ENCODE data around the gene ID2. TPM values are rescaled to one million over a fixed set of nuclear protein-coding genes. Genes with fewer than 3 reads are reported as not detected.

The ID2 gene
- total and polyA plus RNA-seq, 2 of the 13 experiments (the other 11 are each of a cell fraction or from before 2014, with no cell fraction given), result 214 to 719 TPM

- TF ChIP-seq, protein P1, sequence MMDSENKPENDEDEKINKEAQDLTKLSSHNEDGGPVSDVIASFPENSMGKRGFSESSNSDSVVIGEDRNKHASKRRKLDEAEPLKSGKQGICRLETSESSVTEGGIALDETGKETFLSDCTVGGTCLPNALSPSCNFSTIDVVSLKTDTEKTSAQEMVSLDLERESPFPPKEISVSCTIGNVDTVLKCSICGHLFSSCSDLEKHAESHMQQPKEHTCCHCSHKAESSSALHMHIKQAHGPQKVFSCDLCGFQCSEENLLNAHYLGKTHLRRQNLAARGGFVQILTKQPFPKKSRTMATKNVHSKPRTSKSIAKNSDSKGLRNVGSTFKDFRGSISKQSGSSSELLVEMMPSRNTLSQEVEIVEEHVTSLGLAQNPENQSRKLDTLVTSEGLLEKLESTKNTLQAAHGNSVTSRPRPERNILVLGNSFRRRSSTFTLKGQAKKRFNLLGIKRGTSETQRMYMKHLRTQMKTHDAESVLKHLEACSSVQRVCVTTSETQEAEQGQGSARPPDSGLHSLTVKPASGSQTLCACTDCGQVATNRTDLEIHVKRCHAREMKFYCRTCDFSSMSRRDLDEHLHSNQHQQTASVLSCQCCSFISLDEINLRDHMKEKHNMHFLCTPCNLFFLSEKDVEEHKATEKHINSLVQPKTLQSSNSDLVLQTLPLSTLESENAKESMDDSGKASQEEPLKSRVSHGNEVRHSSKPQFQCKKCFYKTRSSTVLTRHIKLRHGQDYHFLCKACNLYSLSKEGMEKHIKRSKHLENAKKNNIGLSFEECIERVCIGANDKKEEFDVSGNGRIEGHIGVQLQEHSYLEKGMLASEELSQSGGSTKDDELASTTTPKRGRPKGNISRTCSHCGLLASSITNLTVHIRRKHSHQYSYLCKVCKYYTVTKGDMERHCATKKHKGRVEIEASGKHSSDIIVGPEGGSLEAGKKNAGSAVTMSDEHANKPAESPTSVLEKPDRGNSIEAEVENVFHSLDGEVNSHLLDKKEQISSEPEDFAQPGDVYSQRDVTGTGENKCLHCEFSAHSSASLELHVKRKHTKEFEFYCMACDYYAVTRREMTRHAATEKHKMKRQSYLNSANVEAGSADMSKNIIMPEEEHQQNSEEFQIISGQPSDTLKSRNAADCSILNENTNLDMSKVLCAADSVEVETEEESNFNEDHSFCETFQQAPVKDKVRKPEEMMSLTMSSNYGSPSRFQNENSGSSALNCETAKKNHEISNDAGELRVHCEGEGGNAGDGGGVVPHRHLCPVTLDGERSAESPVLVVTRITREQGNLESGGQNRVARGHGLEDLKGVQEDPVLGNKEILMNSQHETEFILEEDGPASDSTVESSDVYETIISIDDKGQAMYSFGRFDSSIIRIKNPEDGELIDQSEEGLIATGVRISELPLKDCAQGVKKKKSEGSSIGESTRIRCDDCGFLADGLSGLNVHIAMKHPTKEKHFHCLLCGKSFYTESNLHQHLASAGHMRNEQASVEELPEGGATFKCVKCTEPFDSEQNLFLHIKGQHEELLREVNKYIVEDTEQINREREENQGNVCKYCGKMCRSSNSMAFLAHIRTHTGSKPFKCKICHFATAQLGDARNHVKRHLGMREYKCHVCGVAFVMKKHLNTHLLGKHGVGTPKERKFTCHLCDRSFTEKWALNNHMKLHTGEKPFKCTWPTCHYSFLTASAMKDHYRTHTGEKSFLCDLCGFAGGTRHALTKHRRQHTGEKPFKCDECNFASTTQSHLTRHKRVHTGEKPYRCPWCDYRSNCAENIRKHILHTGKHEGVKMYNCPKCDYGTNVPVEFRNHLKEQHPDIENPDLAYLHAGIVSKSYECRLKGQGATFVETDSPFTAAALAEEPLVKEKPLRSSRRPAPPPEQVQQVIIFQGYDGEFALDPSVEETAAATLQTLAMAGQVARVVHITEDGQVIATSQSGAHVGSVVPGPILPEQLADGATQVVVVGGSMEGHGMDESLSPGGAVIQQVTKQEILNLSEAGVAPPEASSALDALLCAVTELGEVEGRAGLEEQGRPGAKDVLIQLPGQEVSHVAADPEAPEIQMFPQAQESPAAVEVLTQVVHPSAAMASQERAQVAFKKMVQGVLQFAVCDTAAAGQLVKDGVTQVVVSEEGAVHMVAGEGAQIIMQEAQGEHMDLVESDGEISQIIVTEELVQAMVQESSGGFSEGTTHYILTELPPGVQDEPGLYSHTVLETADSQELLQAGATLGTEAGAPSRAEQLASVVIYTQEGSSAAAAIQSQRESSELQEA (CRISPR knock-in tag; IDR thresholded peaks at IDR 0.05; ENCODE audit: not compliant biosample characterization), result no peak
- TF ChIP-seq GATAD1 (CRISPR knock-in tag; IDR thresholded peaks at IDR 0.05), result peak; percentile 48; the same call in 1 of the 2 replicates
- peak; percentile 45; the same call in 1 of the 2 replicates for TF ChIP-seq KDM3A (CRISPR knock-in tag; IDR thresholded peaks at IDR 0.05; ENCODE audit: low read depth)
- TF ChIP-seq, protein P2, sequence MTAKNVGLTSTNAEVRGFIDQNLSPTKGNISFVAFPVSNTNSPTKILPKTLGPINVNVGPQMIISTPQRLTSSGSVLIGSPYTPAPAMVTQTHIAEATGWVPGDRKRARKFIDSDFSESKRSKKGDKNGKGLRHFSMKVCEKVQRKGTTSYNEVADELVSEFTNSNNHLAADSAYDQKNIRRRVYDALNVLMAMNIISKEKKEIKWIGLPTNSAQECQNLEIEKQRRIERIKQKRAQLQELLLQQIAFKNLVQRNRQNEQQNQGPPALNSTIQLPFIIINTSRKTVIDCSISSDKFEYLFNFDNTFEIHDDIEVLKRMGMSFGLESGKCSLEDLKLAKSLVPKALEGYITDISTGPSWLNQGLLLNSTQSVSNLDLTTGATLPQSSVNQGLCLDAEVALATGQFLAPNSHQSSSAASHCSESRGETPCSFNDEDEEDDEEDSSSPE (CRISPR knock-in tag; IDR thresholded peaks at IDR 0.05), result 0 out of 2 replicates have a peak, but pooled peaks have one; percentile 24
- TF ChIP-seq ZNF430 (CRISPR knock-in tag; IDR thresholded peaks at IDR 0.05), result peak; percentile 57; the same call in 1 of the 2 replicates
- TF ChIP-seq, protein P3, sequence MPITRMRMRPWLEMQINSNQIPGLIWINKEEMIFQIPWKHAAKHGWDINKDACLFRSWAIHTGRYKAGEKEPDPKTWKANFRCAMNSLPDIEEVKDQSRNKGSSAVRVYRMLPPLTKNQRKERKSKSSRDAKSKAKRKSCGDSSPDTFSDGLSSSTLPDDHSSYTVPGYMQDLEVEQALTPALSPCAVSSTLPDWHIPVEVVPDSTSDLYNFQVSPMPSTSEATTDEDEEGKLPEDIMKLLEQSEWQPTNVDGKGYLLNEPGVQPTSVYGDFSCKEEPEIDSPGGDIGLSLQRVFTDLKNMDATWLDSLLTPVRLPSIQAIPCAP (CRISPR knock-in tag; IDR thresholded peaks at IDR 0.05; ENCODE audit: low read depth), result no peak
- 0 out of 2 replicates have a peak, but pooled peaks have one; percentile 34 for TF ChIP-seq ZNF12 (CRISPR knock-in tag; IDR thresholded peaks at IDR 0.05)
- TF ChIP-seq ZFP62 (CRISPR knock-in tag; IDR thresholded peaks at IDR 0.05), result no peak
- TF ChIP-seq ZNF460 (CRISPR knock-in tag; IDR thresholded peaks at IDR 0.05; ENCODE audit: borderline replicate concordance), result no peak
- no peak for TF ChIP-seq STAT5B (CRISPR knock-in tag; IDR thresholded peaks at IDR 0.05)
- TF ChIP-seq SMAD3 (CRISPR knock-in tag; IDR thresholded peaks at IDR 0.05), result peak; percentile 85; the same call in 1 of the 2 replicates
- TF ChIP-seq, protein P4, sequence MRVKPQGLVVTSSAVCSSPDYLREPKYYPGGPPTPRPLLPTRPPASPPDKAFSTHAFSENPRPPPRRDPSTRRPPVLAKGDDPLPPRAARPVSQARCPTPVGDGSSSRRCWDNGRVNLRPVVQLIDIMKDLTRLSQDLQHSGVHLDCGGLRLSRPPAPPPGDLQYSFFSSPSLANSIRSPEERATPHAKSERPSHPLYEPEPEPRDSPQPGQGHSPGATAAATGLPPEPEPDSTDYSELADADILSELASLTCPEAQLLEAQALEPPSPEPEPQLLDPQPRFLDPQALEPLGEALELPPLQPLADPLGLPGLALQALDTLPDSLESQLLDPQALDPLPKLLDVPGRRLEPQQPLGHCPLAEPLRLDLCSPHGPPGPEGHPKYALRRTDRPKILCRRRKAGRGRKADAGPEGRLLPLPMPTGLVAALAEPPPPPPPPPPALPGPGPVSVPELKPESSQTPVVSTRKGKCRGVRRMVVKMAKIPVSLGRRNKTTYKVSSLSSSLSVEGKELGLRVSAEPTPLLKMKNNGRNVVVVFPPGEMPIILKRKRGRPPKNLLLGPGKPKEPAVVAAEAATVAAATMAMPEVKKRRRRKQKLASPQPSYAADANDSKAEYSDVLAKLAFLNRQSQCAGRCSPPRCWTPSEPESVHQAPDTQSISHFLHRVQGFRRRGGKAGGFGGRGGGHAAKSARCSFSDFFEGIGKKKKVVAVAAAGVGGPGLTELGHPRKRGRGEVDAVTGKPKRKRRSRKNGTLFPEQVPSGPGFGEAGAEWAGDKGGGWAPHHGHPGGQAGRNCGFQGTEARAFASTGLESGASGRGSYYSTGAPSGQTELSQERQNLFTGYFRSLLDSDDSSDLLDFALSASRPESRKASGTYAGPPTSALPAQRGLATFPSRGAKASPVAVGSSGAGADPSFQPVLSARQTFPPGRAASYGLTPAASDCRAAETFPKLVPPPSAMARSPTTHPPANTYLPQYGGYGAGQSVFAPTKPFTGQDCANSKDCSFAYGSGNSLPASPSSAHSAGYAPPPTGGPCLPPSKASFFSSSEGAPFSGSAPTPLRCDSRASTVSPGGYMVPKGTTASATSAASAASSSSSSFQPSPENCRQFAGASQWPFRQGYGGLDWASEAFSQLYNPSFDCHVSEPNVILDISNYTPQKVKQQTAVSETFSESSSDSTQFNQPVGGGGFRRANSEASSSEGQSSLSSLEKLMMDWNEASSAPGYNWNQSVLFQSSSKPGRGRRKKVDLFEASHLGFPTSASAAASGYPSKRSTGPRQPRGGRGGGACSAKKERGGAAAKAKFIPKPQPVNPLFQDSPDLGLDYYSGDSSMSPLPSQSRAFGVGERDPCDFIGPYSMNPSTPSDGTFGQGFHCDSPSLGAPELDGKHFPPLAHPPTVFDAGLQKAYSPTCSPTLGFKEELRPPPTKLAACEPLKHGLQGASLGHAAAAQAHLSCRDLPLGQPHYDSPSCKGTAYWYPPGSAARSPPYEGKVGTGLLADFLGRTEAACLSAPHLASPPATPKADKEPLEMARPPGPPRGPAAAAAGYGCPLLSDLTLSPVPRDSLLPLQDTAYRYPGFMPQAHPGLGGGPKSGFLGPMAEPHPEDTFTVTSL (CRISPR knock-in tag; IDR thresholded peaks at IDR 0.05; ENCODE audit: borderline replicate concordance), result peak; percentile 70; the same call in 1 of the 2 replicates
- peak; percentile 75 for TF ChIP-seq SAP130 (CRISPR knock-in tag; IDR thresholded peaks at IDR 0.05; ENCODE audit: low read depth)
- TF ChIP-seq ZKSCAN1 (IDR thresholded peaks at IDR 0.05; ENCODE audit: low read length), result no peak
- TF ChIP-seq SNRNP70 (IDR thresholded peaks at IDR 0.05; ENCODE audit: low read depth, low read length), result no peak
These were observed 6.3 kb upstream of the ID2 start (continued) for GRCh38 chr2:8675543-8675942.

Data from HepG2 (cell line).